ES-I3 (cell line): Measurements from ENCODE around the gene SSTR3.

ENCODE experiments used
- H3K36me3 ChIP-seq: 2 replicates; pipeline ENCODE4 v1.6.1; 2013; ENCODE audit warnings: mild to moderate bottlenecking, low read length, control low read depth, moderate library complexity; ENCODE audit not compliant: insufficient read depth
- H3K4me1 ChIP-seq: 2 replicates; pipeline ENCODE4 v1.6.1; 2013; ENCODE audit warnings: mild to moderate bottlenecking, control low read depth, low read length; ENCODE audit not compliant: insufficient read depth
- H3K9ac ChIP-seq: 2 replicates; pipeline ENCODE4 v1.6.1; 2013; ENCODE audit warnings: low read depth, mild to moderate bottlenecking, low read length, moderate library complexity
- H3K9me3 ChIP-seq: 2 replicates; pipeline ENCODE4 v1.6.1; 2013; ENCODE audit warnings: mild to moderate bottlenecking, low read length, moderate library complexity; ENCODE audit not compliant: control insufficient read depth, insufficient read depth

Gene SSTR3

DNA sequence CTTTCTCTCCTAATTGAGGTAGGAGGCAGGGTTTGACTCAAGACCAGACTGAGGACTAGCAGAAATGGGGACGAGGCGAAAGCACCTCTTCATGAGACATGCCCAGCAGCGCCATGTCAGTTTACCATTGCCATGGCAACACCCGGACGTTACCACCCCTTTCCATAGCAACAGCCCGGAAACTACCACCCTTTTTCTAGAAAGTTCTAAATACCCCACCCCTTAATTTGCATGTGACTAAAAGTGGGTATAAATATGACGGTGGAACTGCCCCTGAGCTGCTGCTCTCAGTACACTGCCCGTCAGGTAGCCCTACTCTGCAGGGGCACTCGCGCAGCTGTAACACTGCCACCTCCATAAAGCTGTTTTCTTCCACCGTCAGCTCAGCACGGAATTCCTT lies 37.7 kb upstream of the SSTR3 start:
- no peak overlapping the region for H3K9ac ChIP-seq
- H3K9me3 ChIP-seq = no peaks in the 10 kb centered on the region
- no peaks in the 10 kb centered on the region for H3K36me3 ChIP-seq
- peaks cover 9% of the 10 kb centered on the region; the same call in 1 of the 2 replicates for H3K4me1 ChIP-seq

DNA sequence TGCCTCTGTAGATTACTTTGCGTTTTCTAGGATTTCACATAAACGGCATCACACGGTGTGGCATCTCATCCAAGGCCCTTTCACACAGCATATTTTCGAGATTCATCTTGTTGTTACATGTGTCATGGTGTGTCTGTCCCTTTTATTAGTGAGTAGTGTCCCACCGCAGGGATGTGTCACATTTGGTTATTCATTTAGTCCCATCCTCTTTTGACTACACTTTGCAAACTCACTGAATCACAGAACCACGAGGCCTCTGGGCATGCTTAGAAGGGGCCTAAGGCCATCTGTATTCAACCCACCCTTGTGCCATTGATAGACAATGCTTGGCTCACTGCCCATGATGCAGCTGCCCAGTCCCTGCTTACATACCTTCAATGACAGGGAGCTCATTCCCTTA lies 36.0 kb upstream of the SSTR3 start:
- no peak overlapping the region for H3K9ac ChIP-seq
- no peaks in the 10 kb centered on the region for H3K9me3 ChIP-seq
- no peaks in the 10 kb centered on the region for H3K36me3 ChIP-seq
- peaks cover 12% of the 10 kb centered on the region; the same call in 1 of the 2 replicates for H3K4me1 ChIP-seq

DNA sequence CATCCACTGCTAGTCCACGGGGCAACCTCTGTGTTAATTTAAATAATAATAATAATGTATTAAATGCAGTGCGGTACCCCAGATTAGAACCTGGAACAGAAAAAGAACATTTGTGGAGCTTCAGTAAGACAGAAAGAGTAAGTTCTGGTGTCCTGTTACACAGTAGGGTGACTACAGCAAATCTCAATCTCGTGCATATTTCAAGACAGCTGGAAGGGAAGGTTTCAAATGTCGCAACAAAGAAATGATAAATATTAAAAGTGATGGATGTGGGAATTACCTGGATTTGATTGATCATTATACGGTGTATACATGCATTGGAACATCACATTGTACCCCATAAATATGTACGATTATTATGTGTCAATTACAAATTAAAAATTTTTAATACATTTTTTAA lies 33.5 kb upstream of the SSTR3 start:
- H3K9ac ChIP-seq = no peak overlapping the region
- no peaks in the 10 kb centered on the region for H3K36me3 ChIP-seq
- peaks cover 24% of the 10 kb centered on the region; the same call in 1 of the 2 replicates for H3K4me1 ChIP-seq
- no peaks in the 10 kb centered on the region for H3K9me3 ChIP-seq

DNA sequence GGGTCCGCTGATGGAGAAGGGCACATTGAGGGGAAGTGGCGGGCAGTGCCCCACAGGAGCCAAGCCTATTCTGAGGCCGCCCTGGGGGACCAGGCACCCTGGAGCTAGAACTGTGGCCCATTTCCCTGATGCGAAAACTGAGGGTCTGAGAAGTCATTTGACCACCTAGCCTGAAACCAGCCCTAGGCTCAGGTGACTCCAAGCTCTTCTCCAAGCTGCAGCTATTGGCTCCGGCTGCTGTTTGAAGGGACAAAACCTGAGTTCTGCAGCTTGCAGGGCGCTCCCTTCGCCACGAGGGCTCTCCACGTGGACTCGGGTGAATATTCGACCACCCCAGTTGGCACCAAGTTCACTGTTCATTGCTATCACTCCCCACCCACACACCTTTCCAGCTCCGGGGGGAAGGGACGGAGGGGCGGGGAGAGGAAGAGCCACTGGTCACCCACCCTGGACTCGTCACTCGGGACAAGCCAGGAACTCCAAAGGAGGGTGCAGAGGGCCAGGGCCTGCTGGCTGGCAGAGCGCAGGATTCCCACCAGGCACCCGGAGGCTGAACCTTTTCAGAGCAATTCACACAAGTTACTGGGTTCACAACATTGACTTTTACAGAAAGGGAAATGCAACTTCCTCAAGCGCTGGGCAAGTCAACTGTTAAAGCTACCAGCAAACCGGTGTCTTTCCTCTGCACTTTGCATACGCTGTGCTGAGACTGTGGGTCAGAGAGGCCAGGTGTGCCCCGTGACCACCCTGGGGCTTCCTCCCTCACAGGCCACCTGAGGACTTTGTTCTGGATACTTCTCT lies 32.8 kb upstream of the SSTR3 start:
- Histone ChIP-seq H3K4me1 (peaks cover 24% of the 10 kb centered on the region; the same call in 1 of the 2 replicates), H3K9me3 (no peaks in the 10 kb centered on the region), H3K36me3 (no peaks in the 10 kb centered on the region), H3K9ac (no peak overlapping the region)

DNA sequence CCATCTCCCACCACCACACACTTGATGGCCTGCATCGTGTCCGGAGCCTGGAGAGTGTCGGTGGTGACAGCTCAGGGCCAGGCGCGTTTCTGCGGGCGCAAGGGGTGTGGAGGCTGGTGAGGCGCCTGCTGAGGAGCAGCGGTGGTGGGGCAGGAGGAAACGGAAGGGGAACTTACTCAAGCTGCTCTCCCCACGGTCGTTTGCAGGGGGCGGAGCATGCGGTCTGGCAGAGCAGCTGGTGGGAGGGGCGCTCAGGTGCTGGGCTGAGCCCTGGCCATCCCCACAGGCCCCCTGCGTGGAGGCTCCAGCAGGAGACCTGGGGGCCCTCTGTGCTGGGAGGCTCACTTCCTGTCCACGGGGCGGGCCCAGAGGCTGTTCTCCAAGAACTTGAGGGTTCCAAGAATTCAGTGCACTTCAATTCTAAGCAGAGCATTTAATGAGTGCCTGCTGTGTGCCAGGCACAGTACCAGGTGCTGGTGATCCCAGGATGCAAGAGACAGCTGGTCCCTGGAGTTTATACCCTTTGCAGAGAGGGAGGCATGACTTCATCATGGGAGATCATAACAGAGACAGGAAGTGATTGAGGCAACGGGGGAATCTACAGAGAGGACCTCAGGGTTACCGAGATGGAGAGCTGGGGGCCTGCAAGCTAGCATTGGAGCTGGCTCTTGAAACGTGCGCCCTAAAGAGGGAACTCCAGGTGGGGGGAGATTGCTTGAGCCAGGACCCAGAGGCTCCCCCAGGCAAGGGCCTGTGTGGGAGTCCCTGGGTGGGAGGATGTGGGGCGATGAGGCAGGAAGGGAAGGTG lies 32.0 kb upstream of the SSTR3 start, which contains the start of gene RAC2:
Gene RAC2, minus strand, starts transcription at position 156 of the 808 bp plus-strand sequence. Its CDS starts 121 bp downstream, at position 35.
- Histone ChIP-seq H3K9me3 (no peaks in the 10 kb centered on the region), H3K9ac (peak within 1 kb of the TSS; percentile 63; the same call in 1 of the 2 replicates), H3K4me1 (peaks cover 24% of the 10 kb centered on the region; the same call in 1 of the 2 replicates), H3K36me3 (no peaks in the 10 kb centered on the region)

DNA sequence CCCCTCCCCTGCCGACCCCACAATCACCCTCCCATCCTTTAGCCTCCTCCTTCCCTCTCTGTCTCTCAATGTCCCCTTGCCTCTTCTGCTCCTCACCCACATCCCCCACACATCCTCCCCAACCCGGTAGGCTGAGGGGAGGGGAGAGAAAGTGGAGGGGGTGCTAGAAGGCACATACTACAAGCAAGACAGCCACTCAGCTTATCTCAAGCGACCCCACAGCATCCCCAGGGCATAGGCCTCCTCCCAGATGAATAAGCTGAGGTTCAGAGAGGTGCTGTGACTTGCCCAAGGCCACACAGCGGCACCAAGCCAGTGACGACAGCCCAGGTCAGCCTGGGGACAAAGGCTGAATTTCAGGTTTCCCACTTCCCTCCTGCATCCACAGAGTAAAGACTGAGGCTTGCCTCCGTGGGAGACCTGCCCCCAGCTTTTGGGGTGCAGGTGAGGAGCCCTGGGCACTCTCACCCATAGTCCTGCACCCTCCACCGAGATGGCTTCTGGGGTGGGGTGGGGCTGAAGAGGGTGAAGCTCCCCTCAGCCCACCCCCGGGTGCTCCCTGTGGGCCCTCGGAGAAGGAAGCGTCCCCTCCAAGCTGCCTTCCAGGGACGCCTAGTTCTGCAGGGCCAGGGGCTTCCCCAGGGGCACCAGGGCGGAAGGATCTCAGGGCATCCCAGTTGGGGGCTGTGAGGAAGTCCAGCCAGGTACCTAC lies 31.3 kb upstream of the SSTR3 start:
- Histone ChIP-seq H3K4me1 (peaks cover 24% of the 10 kb centered on the region; the same call in 1 of the 2 replicates), H3K36me3 (no peaks in the 10 kb centered on the region), H3K9me3 (no peaks in the 10 kb centered on the region), H3K9ac (peak overlapping the region; percentile 63; the same call in 1 of the 2 replicates)

DNA sequence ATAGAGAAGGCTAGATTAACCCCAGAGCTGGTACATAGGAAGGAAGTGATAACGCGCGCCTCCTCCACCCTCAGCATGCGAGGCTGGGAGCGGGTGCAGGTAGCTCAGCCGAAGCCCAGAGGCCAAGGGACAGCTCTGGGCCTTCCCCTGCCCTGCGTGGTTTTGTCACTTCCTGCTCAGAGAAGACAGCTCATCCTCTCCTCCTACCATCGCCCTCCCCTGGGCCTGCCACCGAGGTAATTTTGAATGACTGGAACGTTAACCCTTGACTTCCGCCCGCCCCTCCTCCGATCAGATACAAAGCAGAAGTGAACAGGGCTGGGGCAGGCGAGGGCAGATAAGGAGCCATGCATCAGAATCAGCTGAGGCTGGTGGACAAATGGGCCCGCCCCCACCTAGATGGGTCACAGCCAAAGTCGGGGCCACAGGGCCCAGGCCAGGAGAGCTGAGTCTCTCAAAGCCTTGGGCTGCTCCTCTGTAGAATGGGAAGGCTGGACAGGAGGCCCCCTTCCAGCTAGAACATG lies 30.2 kb upstream of the SSTR3 start:
- Histone ChIP-seq H3K9ac (no peak overlapping the region), H3K36me3 (no peaks in the 10 kb centered on the region)

DNA sequence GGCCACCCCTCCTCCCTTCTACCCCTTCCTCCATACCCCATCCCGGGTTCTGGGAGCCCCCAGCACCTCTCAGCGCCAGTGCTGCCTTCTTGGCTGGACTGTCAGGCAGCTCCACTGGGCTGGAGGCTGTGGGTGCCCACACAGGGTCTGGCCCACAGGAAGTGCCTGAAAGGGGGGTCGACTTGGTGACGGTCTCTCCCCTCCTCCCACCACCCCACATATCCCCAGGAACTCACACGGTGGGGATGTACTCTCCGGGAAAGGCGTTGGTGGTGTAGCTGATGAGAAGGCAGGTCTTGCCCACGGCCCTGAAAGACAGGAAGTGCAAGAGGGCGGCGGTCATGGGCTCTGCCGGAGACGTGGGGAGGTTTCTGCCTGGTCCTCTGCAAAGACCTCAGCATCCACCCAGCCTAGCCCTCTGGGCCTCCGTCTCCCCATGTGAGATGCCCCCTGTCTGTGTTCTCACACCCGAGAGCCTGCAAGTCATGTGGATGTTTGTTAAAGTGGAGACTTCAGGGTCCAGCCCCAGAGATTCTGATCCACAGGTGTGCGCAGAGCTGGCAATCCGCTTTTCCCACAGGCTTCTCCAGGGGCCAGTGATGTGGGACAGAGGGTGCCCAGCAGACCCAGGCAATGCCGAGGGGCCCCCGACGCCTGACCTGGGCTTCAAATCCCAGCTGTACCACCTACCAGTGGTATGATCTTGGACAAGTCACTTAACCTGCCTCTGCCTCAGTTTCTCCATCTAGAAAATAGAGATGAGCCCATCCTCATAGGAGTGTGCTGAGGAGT lies 29.3 kb upstream of the SSTR3 start:
- H3K36me3 ChIP-seq = no peaks in the 10 kb centered on the region
- no peaks in the 10 kb centered on the region for H3K9me3 ChIP-seq
- H3K9ac ChIP-seq = no peak overlapping the region
- peaks cover 24% of the 10 kb centered on the region; the same call in 1 of the 2 replicates for H3K4me1 ChIP-seq

More for the DNA sequence above, 30.2 kb upstream of the SSTR3 start:
- no peaks in the 10 kb centered on the region for H3K9me3 ChIP-seq
- H3K4me1 ChIP-seq = peaks cover 24% of the 10 kb centered on the region; the same call in 1 of the 2 replicates

DNA sequence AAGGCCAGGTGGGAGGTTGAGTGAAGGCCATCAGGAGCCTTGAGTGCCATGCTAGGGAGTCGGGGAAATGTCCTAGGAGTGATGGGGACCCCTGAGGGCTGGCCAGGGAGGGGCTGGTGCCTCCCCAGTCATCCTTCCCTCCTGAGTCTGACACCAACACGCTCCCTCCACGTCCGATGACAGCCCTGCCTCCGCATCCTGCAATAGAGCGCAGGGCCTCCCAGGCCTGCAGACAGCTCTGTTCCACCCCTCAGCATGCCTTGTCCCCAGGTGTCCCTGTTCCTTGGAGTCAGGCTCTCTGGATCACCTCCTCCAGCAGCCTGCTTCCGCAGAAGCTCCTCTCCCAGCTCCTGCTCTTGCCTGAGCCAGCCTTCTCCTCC lies 28.7 kb upstream of the SSTR3 start:
- H3K9me3 ChIP-seq = no peaks in the 10 kb centered on the region
- H3K36me3 ChIP-seq = no peaks in the 10 kb centered on the region
- H3K9ac ChIP-seq = no peak overlapping the region
- peaks cover 24% of the 10 kb centered on the region; the same call in 1 of the 2 replicates for H3K4me1 ChIP-seq

DNA sequence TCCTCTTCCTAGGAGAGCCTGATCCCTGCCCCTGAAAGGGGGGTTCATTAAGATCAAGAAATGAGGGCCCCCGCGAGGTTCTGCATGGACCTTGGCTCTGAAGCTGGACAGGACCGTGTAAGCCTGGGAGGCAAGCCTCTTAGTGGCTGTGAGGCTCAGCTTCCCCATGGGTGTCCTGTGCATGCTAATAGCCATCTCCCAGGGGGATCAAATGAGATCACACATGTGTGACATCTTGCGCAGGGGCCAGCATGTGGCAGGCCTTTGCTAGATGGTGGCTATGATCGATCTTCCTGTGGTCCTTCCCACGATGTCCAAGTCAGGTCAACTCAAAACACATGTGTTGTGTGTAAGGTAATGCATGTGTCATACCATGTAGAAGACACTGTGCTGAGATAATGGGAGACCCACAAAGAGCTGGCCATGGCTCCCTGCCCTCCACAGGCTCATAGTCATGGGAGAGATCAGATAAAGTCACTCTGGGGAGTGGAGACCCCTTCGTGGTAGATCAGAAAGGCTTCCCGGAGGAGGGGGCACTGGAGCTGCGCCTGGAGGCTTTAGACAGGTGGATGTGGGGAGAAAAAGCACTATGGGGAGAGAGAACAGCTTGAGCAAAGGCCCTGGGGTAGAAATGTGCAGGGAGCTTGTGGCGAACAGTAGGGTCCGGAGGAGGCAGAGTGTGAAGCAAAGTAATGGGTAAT lies 28.1 kb upstream of the SSTR3 start:
- no peaks in the 10 kb centered on the region for H3K36me3 ChIP-seq
- H3K9me3 ChIP-seq = no peaks in the 10 kb centered on the region
- peaks cover 19% of the 10 kb centered on the region; the same call in 1 of the 2 replicates for H3K4me1 ChIP-seq
- H3K9ac ChIP-seq = no peak overlapping the region

DNA sequence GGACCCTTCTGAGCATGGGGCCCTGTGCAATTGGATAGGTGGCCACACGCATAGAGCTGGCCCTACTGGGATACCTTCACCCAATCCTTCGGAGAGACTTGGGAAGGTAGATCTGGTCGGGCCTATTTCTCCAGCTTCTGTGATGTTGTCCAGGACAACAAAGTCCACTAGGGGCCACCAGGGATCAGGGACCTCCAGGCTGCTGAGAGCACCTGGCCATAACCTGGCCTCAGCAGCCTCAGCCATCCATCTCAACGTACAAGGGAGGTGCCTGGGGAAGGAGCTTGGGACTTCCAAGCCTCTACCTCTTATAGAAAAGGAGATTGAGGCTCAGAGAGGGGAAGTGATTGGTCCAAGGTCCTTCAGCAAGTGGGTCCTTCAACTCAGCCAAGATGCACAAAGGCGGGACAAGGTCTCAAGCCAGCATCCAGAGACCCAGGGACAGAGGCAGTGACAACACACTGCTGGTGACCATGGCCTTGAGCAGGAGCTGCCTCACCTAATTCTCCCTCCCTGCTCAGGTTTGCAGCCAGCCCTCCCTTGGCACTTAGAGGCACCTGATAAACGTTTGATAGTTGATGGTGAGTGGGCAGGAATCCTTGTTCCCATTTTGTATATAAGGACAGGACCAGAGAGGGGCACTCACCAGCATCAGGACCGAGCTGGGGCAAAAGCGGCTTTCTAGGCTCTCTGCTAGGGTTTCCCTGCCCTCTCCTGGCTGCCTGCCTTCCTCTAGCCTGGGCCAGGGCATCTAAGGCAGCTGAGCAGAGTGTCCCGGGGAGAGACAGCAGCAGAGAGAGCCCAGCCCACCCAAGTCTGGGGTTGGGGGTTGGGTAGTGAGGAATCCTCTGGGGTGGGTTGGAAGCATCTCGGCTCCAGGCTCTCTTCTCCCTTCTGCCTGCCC lies 27.3 kb upstream of the SSTR3 start:
- Histone ChIP-seq H3K36me3 (no peaks in the 10 kb centered on the region), H3K4me1 (peaks cover 16% of the 10 kb centered on the region; the same call in 1 of the 2 replicates), H3K9ac (no peak overlapping the region), H3K9me3 (no peaks in the 10 kb centered on the region)
